H1 (cell line): ENCODE results near the gene ALG5. TPM values are rescaled to one million over a fixed set of nuclear protein-coding genes. Genes with fewer than 3 reads are reported as not detected.

ENCODE experiments used
- CTCF ChIA-PET: fragments of 300-600 bp; sonication (Branson Sonifier 250); formaldehyde crosslinking; loops from one replicate; lab custom pipeline; 2021; ENCODE audit not compliant: partially characterized antibody; lab: Charles Lee
- POLR2A ChIA-PET: fragments of 300-600 bp; sonication (Branson Sonifier 250); formaldehyde crosslinking; loops from one replicate; lab custom pipeline; 2021; ENCODE audit warnings: inconsistent platforms; ENCODE audit not compliant: partially characterized antibody; lab: Charles Lee
- DNase-seq, 2 experiments: peaks; one replicate each; pipeline versions ENCODE4 v3.0.0 to v3.0.0-alpha.2; 2010 to 2022; ENCODE audit warnings: low spot score in 2 of 2, low read depth in 1 of 2, mixed read lengths in 1 of 2
- FAIRE-seq: peaks from 2 replicates; lab custom pipeline; 2011; peaks lifted over from hg19 to GRCh38; lab: Jason Lieb, UNC
- H2AFZ ChIP-seq: 2 replicates; pipeline ENCODE4 v1.8.1; 2012; ENCODE audit warnings: low read length, inconsistent platforms
- H2AK5ac ChIP-seq: 2 replicates; pipeline ENCODE4 v1.6.1; 2013; ENCODE audit warnings: low read depth, low read length
- H2BK120ac ChIP-seq: replicated peaks from 2 replicates; pipeline ENCODE3; 2013; ENCODE audit warnings: low read depth, low read length, inconsistent platforms
- H2BK12ac ChIP-seq: 2 replicates; pipeline ENCODE4 v1.6.1; 2013; ENCODE audit warnings: low read depth, low read length
- H2BK15ac ChIP-seq: 2 replicates; pipeline ENCODE4 v1.6.1; 2013; ENCODE audit warnings: low read length
- H2BK20ac ChIP-seq: 2 replicates; pipeline ENCODE4 v1.6.1; 2013; ENCODE audit warnings: low read length
- H2BK5ac ChIP-seq: 2 replicates; pipeline ENCODE4 v1.6.1; 2013; ENCODE audit warnings: low read depth, low read length
- H3K14ac ChIP-seq: 2 replicates; pipeline ENCODE4 v1.6.1; 2013; ENCODE audit warnings: inconsistent platforms; ENCODE audit not compliant: insufficient read length
- H3K18ac ChIP-seq: 2 replicates; pipeline ENCODE4 v1.6.1; 2013; ENCODE audit warnings: low read length; ENCODE audit errors: extremely low read depth
- H3K23ac ChIP-seq: 2 replicates; pipeline ENCODE4 v1.6.1; 2013; ENCODE audit warnings: inconsistent platforms; ENCODE audit not compliant: insufficient read length
- H3K23me2 ChIP-seq: 2 replicates; pipeline ENCODE4 v1.6.1; 2013; ENCODE audit warnings: low read depth, low read length
- H3K27ac ChIP-seq: 2 replicates; pipeline ENCODE4 v1.6.1; 2011; ENCODE audit warnings: low read depth, low read length, inconsistent platforms
- H3K27me3 ChIP-seq, 4 experiments: replicated peaks in 1 of 4; 1 replicate in 1 of 4; 2 replicates in 3 of 4; pipeline versions ENCODE4 v1.6.1 to v1.8.1; 2011 to 2013; ENCODE audit warnings: low read length in 3 of 4, mild to moderate bottlenecking in 3 of 4, inconsistent platforms in 2 of 4, mixed read lengths in 2 of 4, moderate library complexity in 1 of 4; ENCODE audit not compliant: control insufficient read depth in 3 of 4, insufficient read depth in 3 of 4; ENCODE audit errors: extremely low read depth in 1 of 4
- H3K36me3 ChIP-seq, 4 experiments: 2 replicates each; pipeline versions ENCODE4 v1.6.1 to v1.8.1; 2011 to 2013; ENCODE audit warnings: mild to moderate bottlenecking in 4 of 4, low read length in 3 of 4, moderate library complexity in 2 of 4, control low read depth in 1 of 4, inconsistent platforms in 1 of 4; ENCODE audit not compliant: insufficient read depth in 4 of 4, control insufficient read depth in 2 of 4
- H3K4ac ChIP-seq: replicated peaks from 2 replicates; pipeline ENCODE3; 2013; ENCODE audit warnings: low read length, low read depth, mixed read lengths, inconsistent platforms; ENCODE audit not compliant: insufficient read length
- H3K4me1 ChIP-seq, 4 experiments: replicated peaks in 1 of 4; 1 replicate in 1 of 4; 2 replicates in 3 of 4; pipeline versions ENCODE4 v1.6.1 to v1.8.1; 2011 to 2013; ENCODE audit warnings: low read length in 3 of 4, inconsistent platforms in 2 of 4, mixed read lengths in 1 of 4; ENCODE audit not compliant: insufficient read depth in 4 of 4, control insufficient read depth in 3 of 4
- H3K4me2 ChIP-seq, 2 experiments: 2 replicates each; pipeline versions ENCODE4 v1.6.1 to v1.8.1; 2011 to 2013; ENCODE audit warnings: low read depth in 2 of 2, low read length in 2 of 2, control low read depth in 1 of 2, inconsistent platforms in 1 of 2, mild to moderate bottlenecking in 1 of 2; ENCODE audit not compliant: insufficient read depth in 1 of 2
- H3K4me3 ChIP-seq, 4 experiments: fragments of 200-600, 300-600 bp in 1 of 4; sonication (generic), shearing (Covaris generic), sonication (Bioruptor Twin) in 1 of 4; 2 replicates each; pipeline versions ENCODE4 v1.5.1 to v1.8.1; 2011 to 2016; ENCODE audit warnings: low read length in 4 of 4, low read depth in 3 of 4, control low read depth in 2 of 4, inconsistent platforms in 2 of 4, mild to moderate bottlenecking in 2 of 4, mixed read lengths in 1 of 4, moderate library complexity in 1 of 4; ENCODE audit not compliant: insufficient read depth in 2 of 4; ENCODE audit errors: extremely low read depth in 1 of 4
- H3K56ac ChIP-seq: replicated peaks from 2 replicates; pipeline ENCODE3; 2013; ENCODE audit warnings: low read depth, mild to moderate bottlenecking, mixed read lengths, low read length, inconsistent platforms; ENCODE audit not compliant: insufficient read length
- H3K79me1 ChIP-seq: 2 replicates; pipeline ENCODE4 v1.6.1; 2013; ENCODE audit warnings: low read depth, low read length, control low read depth
- H3K79me2 ChIP-seq, 2 experiments: 2 replicates each; pipeline versions ENCODE4 v1.6.1 to v1.8.1; 2012 to 2013; ENCODE audit warnings: low read length in 2 of 2, mild to moderate bottlenecking in 2 of 2, inconsistent platforms in 1 of 2; ENCODE audit not compliant: insufficient read depth in 2 of 2, control insufficient read depth in 1 of 2
- H3K9ac ChIP-seq, 4 experiments: replicated peaks in 1 of 4; 1 replicate in 1 of 4; 2 replicates in 3 of 4; pipeline versions ENCODE4 v1.6.1 to v1.8.1; 2011 to 2013; ENCODE audit warnings: low read depth in 3 of 4, low read length in 3 of 4, control low read depth in 2 of 4, mild to moderate bottlenecking in 2 of 4, moderate library complexity in 2 of 4, inconsistent platforms in 1 of 4; ENCODE audit errors: extremely low read depth in 1 of 4
- H3K9me3 ChIP-seq, 2 experiments: 2 replicates each; pipeline versions ENCODE4 v1.6.1 to v1.8.1; 2012 to 2013; ENCODE audit warnings: mild to moderate bottlenecking in 2 of 2, moderate library complexity in 2 of 2, control low read depth in 1 of 2, inconsistent platforms in 1 of 2, low read depth in 1 of 2, low read length in 1 of 2, mixed read lengths in 1 of 2; ENCODE audit not compliant: insufficient read depth in 2 of 2
- H4K20me1 ChIP-seq, 2 experiments: replicated peaks in 1 of 2; 2 replicates each; pipeline versions ENCODE3 to v1.8.1; 2011 to 2013; ENCODE audit warnings: inconsistent platforms in 2 of 2, low read length in 2 of 2, mild to moderate bottlenecking in 1 of 2; ENCODE audit not compliant: insufficient read depth in 2 of 2, control insufficient read depth in 1 of 2
- H4K5ac ChIP-seq: 2 replicates; pipeline ENCODE4 v1.6.1; 2013; ENCODE audit warnings: low read length, low read depth, mixed read lengths, inconsistent platforms; ENCODE audit not compliant: insufficient read length
- H4K8ac ChIP-seq: 2 replicates; pipeline ENCODE4 v1.8.0; 2013; ENCODE audit warnings: mild to moderate bottlenecking, moderate library complexity, low read length, inconsistent platforms; ENCODE audit not compliant: insufficient read depth; ENCODE audit errors: extremely low read depth
- H4K91ac ChIP-seq: replicated peaks from 2 replicates; pipeline ENCODE3; 2013; ENCODE audit warnings: low read length, mixed read lengths, inconsistent platforms; ENCODE audit not compliant: insufficient read length
- CHD2 ChIP-seq: IDR thresholded peaks from 2 replicates; pipeline ENCODE4 v1.6.1; 2012; ENCODE audit warnings: low read length, improper control_type of control experiment
- JUN ChIP-seq: IDR thresholded peaks from 2 replicates; pipeline ENCODE4 v1.6.1; 2011; ENCODE audit warnings: low read depth, mild to moderate bottlenecking, improper control_type of control experiment, low read length
- KDM5A ChIP-seq: fragments of 200-600 bp; IDR thresholded peaks from 2 replicates; pipeline ENCODE4 v1.7.1; 2012; ENCODE audit warnings: mild to moderate bottlenecking, low read length, inconsistent platforms, mixed read lengths
- RAD21 ChIP-seq, 2 experiments: IDR thresholded peaks in 1 of 2; conservative IDR thresholded peaks in 1 of 2; 2 replicates each; pipeline ENCODE4 v1.6.1; 2011; ENCODE audit warnings: low read depth in 2 of 2, low read length in 2 of 2, improper control_type of control experiment in 1 of 2, inconsistent platforms in 1 of 2, mild to moderate bottlenecking in 1 of 2, moderate library complexity in 1 of 2
- TAF1 ChIP-seq: IDR thresholded peaks from 2 replicates; pipeline ENCODE4 v1.6.1; 2011; ENCODE audit warnings: mild to moderate bottlenecking, low read depth, low read length
- polyA plus RNA-seq, 7 experiments: library from polyadenylated mRNA; depleted of rRNA in 3 of 7; stranded (reverse) in 5 of 7; unstranded in 2 of 7; fragments of >200 nt in 5 of 7; fragments of 200-250 nt in 2 of 7; gene quantifications; 1 replicate in 5 of 7; 2 replicates in 1 of 7; 4 replicates in 1 of 7; pipeline versions ENCODE4 v1.2.1 to v1.2.3, GENCODE V29; 2011 to 2013; ENCODE audit warnings: missing spikeins in 2 of 7, mixed read lengths in 2 of 7
- total RNA-seq: library from RNA; stranded (reverse); fragmentation: NEBNext Ultra II Directional; extraction: Animal tissue kit (Norgen Biotek cat#: 25700); gene quantifications from 2 replicates; pipeline ENCODE4 v1.2.1, GENCODE V29; 2021

Gene ALG5
- total and polyA plus RNA-seq, 2 of the 8 experiments (the other 6 are each of a cell fraction or from before 2014, with no cell fraction given), result 15.0 to 24.3 TPM

GRCh38 chr13:36914648-36915047 is 84.5 kb downstream of the ALG5 start (continued):
- TF ChIP-seq KDM5A, result no peak
- TF ChIP-seq, all 59 proteins: peak for 0

GRCh38 chr13:36913463-36913862 is 85.7 kb downstream of the ALG5 start:
- Histone ChIP-seq H4K5ac (no peak overlapping the region), H3K9me3 (no peaks in the 10 kb centered on the region), H3K23me2 (no peaks in the 10 kb centered on the region), H3K4me3 (no peak overlapping the region), H2AK5ac (no peak overlapping the region), H2BK12ac (no peak overlapping the region), H4K8ac (no peak overlapping the region), H4K20me1 (no peaks in the 10 kb centered on the region), H3K36me3 (no peaks in the 10 kb centered on the region), H2BK15ac (no peak overlapping the region), H3K4ac (no peak overlapping the region), H2BK120ac (no peak overlapping the region), H3K4me1 (no peaks in the 10 kb centered on the region; a peak in 1 of 7 replicates), H3K27ac (no peak overlapping the region), H2BK20ac (no peak overlapping the region), H3K56ac (no peak overlapping the region), H4K91ac (no peak overlapping the region), H3K23ac (no peak overlapping the region), H3K4me2 (no peak overlapping the region), H3K79me2 (no peaks in the 10 kb centered on the region), H3K27me3 (peaks cover 0 to 8% (median 6%) of the 10 kb centered on the region in 4 experiments; a peak in 4 of 7 replicates), H2BK5ac (no peak overlapping the region), H3K14ac (no peak overlapping the region), H3K18ac (no peak overlapping the region), H3K9ac (no peak overlapping the region), H2AFZ (no peak overlapping the region), H3K79me1 (no peaks in the 10 kb centered on the region)
- ChIA-PET CTCF (no interaction called here), POLR2A (no interaction called here)
- no peak for FAIRE-seq
- DNase-seq, result no peak
- TF ChIP-seq JUN, result no peak
- no peak for TF ChIP-seq CHD2
- TF ChIP-seq TAF1, result no peak
- no peak for TF ChIP-seq RAD21 (IDR thresholded peaks at IDR 0.05 in 1 of 2, conservative IDR thresholded peaks at IDR 0.05 in 1 of 2; ENCODE audit: low read depth in 2 of 2, low read length in 2 of 2)
